Neural cell (in vitro differentiated cells): ENCODE results near the gene CDH4. TPM values are rescaled to one million over a fixed set of nuclear protein-coding genes. Genes with fewer than 3 reads are reported as not detected.

Source experiments
- H2AFZ ChIP-seq: fragments of 200-600, 300-800 bp; sonication (generic), shearing (Covaris generic); 2 replicates; pipeline ENCODE4 v1.6.0; 2014; ENCODE audit warnings: low read depth, mild to moderate bottlenecking, antibody characterized with exemption, low read length, moderate library complexity
- H3F3A ChIP-seq: fragments of 200-600 bp; shearing (Covaris generic); 2 replicates; pipeline ENCODE4 v1.6.1; 2016; ENCODE audit warnings: mild to moderate bottlenecking, moderate library complexity, mixed read lengths, antibody characterized with exemption, low read length; ENCODE audit not compliant: insufficient read depth, poor library complexity, severe bottlenecking
- H3K27ac ChIP-seq: fragments of 200-600, 300-800 bp; sonication (generic), shearing (Covaris generic); 2 replicates; pipeline ENCODE4 v1.5.1; 2014; ENCODE audit warnings: mild to moderate bottlenecking, low read length, moderate library complexity
- H3K27me3 ChIP-seq: fragments of 300-800, 200-600 bp; sonication (generic), shearing (Covaris generic); 2 replicates; pipeline ENCODE4 v1.6.0; 2014; ENCODE audit warnings: mild to moderate bottlenecking, low read depth, low read length, moderate library complexity; ENCODE audit not compliant: insufficient read depth
- H3K36me3 ChIP-seq: fragments of 300-800, 200-600 bp; sonication (generic), shearing (Covaris generic); 2 replicates; pipeline ENCODE4 v1.5.1; 2014; ENCODE audit warnings: mild to moderate bottlenecking, antibody characterized with exemption, low read length, moderate library complexity; ENCODE audit not compliant: insufficient read depth
- H3K4me2 ChIP-seq: fragments of 300-800, 200-600 bp; sonication (generic), shearing (Covaris generic); 2 replicates; pipeline ENCODE4 v1.6.0; 2014; ENCODE audit warnings: mild to moderate bottlenecking, low read length
- H3K4me3 ChIP-seq: fragments of 300-800, 200-600 bp; sonication (generic), shearing (Covaris generic); 2 replicates; pipeline ENCODE4 v1.5.1; 2014; ENCODE audit warnings: mild to moderate bottlenecking, low read length, moderate library complexity
- H3K79me2 ChIP-seq: fragments of 200-600 bp; shearing (Covaris generic); replicated peaks from 2 replicates; pipeline ENCODE4 v1.6.0; 2014; ENCODE audit warnings: mild to moderate bottlenecking, low read length, moderate library complexity; ENCODE audit not compliant: insufficient read depth
- H3K9ac ChIP-seq: fragments of 300-800, 200-600 bp; sonication (generic), shearing (Covaris generic); 2 replicates; pipeline ENCODE4 v1.6.1; 2016; ENCODE audit warnings: mild to moderate bottlenecking, low read length, mixed read lengths
- H3K9me2 ChIP-seq: fragments of 200-600 bp; shearing (Covaris generic); 2 replicates; pipeline ENCODE4 v1.6.1; 2016; ENCODE audit warnings: mild to moderate bottlenecking, low read length, mixed read lengths; ENCODE audit not compliant: insufficient read depth
- H3K9me3 ChIP-seq: fragments of 200-600, 300-800 bp; sonication (generic), shearing (Covaris generic); 2 replicates; pipeline ENCODE4 v1.6.1; 2016; ENCODE audit warnings: mild to moderate bottlenecking, mixed run types, low read length, moderate library complexity, mixed read lengths
- H4K20me1 ChIP-seq: fragments of 200-600 bp; shearing (Covaris generic); 2 replicates; pipeline ENCODE4 v1.6.1; 2016; ENCODE audit warnings: mild to moderate bottlenecking, mixed run types; ENCODE audit not compliant: insufficient read depth
- CTCF ChIP-seq: fragments of 450-650 bp; IDR thresholded peaks from 2 replicates; pipeline ENCODE4 v1.5.1; 2014; ENCODE audit warnings: antibody characterized with exemption, mild to moderate bottlenecking, moderate library complexity; ENCODE audit not compliant: poor library complexity, severe bottlenecking
- EP300 ChIP-seq: fragments of 450-650 bp; conservative IDR thresholded peaks from 2 replicates; pipeline ENCODE4 v1.6.1; 2014; ENCODE audit warnings: antibody characterized with exemption, mild to moderate bottlenecking, moderate library complexity; ENCODE audit not compliant: poor library complexity, severe bottlenecking
- EZH2 ChIP-seq: fragments of 200-600, 300-800 bp; shearing (Covaris generic), sonication (generic); IDR thresholded peaks from 2 replicates; pipeline ENCODE4 v1.6.1; 2014; ENCODE audit warnings: antibody characterized with exemption, low read length, borderline replicate concordance, mild to moderate bottlenecking; ENCODE audit not compliant: insufficient read depth, poor library complexity, severe bottlenecking
- MXI1 ChIP-seq: fragments of 450-650 bp; conservative IDR thresholded peaks from 2 replicates; pipeline ENCODE4 v1.6.1; 2014; ENCODE audit warnings: antibody characterized with exemption, mild to moderate bottlenecking; ENCODE audit not compliant: poor library complexity, severe bottlenecking
- POLR2AphosphoS5 ChIP-seq: IDR thresholded peaks from 2 replicates; pipeline ENCODE4 v1.6.1; 2012
- RAD21 ChIP-seq: fragments of 450-650 bp; conservative IDR thresholded peaks from 2 replicates; pipeline ENCODE4 v1.6.1; 2014; ENCODE audit warnings: antibody characterized with exemption, mild to moderate bottlenecking, moderate library complexity
- SMC3 ChIP-seq: fragments of 450-650 bp; conservative IDR thresholded peaks from 2 replicates; pipeline ENCODE4 v1.6.1; 2014; ENCODE audit warnings: antibody characterized with exemption, mild to moderate bottlenecking, moderate library complexity; ENCODE audit not compliant: poor library complexity
- TAF1 ChIP-seq: IDR thresholded peaks from 2 replicates; pipeline ENCODE4 v1.6.1; 2012; ENCODE audit warnings: low read depth
- polyA plus RNA-seq: library from polyadenylated mRNA; depleted of rRNA; stranded (reverse); fragments of >200 nt; gene quantifications from 2 replicates; pipeline ENCODE4 v1.2.3, GENCODE V29; 2014
- TF ChIP-seq, protein P1 (sequence below): IDR thresholded peaks from 2 replicates; pipeline ENCODE4 v1.6.1; 2012; ENCODE audit warnings: borderline replicate concordance

The CDH4 gene
- polyA plus RNA-seq, 1 donor from 2014 or later = 24.6 TPM

DNA sequence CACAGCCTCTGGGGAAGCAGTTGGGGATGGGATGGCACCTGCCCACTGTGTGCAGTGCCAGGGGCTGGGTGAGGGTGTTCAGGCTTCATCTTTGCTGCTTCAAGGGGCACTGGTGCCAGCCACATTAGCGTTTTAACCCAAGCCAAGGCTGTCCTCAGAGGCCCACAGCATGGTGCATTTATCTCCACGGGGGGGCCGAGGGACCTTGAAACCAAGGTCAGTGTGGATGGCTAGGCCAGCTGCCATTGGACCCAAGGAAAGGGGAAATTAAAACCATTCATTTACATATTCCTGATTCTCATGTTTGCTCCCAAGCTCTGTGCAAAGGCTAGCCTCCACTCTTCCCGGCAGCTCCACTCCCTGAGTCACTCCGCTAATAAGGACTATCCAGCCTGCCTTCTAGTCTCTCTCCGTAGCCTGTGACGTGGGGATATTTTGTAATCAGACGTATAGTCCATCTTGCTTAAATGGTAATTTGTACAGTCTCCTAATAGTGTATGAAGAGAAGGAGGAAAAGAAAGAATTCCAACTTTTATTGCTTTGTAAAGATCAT is 197.1 kb downstream of the CDH4 start:
- Histone ChIP-seq H3K36me3 (no peaks in the 10 kb centered on the region), H3F3A (no peaks in the 10 kb centered on the region), H3K79me2 (no peaks in the 10 kb centered on the region), H4K20me1 (no peaks in the 10 kb centered on the region), H2AFZ (no peak overlapping the region), H3K9ac (no peak overlapping the region), H3K4me2 (no peak overlapping the region), H3K9me2 (no peaks in the 10 kb centered on the region), H3K27ac (no peak overlapping the region), H3K4me3 (no peak overlapping the region), H3K27me3 (no peaks in the 10 kb centered on the region), H3K9me3 (no peaks in the 10 kb centered on the region)
- TF ChIP-seq POLR2AphosphoS5 (no peak), TAF1 (no peak)

- Histone ChIP-seq H3K79me2 (no peaks in the 10 kb centered on the region), H3K27me3 (no peaks in the 10 kb centered on the region), H3K9me2 (no peaks in the 10 kb centered on the region), H3K36me3 (no peaks in the 10 kb centered on the region), H2AFZ (no peak overlapping the region), H3K4me3 (no peak overlapping the region), H3K27ac (no peak overlapping the region), H4K20me1 (no peaks in the 10 kb centered on the region), H3K9me3 (no peaks in the 10 kb centered on the region), H3K9ac (no peak overlapping the region), H3K4me2 (no peak overlapping the region), H3F3A (no peaks in the 10 kb centered on the region)
- TF ChIP-seq MXI1 = no peak
- TF ChIP-seq EP300 = no peak
- TF ChIP-seq, protein P1, sequence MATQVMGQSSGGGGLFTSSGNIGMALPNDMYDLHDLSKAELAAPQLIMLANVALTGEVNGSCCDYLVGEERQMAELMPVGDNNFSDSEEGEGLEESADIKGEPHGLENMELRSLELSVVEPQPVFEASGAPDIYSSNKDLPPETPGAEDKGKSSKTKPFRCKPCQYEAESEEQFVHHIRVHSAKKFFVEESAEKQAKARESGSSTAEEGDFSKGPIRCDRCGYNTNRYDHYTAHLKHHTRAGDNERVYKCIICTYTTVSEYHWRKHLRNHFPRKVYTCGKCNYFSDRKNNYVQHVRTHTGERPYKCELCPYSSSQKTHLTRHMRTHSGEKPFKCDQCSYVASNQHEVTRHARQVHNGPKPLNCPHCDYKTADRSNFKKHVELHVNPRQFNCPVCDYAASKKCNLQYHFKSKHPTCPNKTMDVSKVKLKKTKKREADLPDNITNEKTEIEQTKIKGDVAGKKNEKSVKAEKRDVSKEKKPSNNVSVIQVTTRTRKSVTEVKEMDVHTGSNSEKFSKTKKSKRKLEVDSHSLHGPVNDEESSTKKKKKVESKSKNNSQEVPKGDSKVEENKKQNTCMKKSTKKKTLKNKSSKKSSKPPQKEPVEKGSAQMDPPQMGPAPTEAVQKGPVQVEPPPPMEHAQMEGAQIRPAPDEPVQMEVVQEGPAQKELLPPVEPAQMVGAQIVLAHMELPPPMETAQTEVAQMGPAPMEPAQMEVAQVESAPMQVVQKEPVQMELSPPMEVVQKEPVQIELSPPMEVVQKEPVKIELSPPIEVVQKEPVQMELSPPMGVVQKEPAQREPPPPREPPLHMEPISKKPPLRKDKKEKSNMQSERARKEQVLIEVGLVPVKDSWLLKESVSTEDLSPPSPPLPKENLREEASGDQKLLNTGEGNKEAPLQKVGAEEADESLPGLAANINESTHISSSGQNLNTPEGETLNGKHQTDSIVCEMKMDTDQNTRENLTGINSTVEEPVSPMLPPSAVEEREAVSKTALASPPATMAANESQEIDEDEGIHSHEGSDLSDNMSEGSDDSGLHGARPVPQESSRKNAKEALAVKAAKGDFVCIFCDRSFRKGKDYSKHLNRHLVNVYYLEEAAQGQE = no peak
- no peak for TF ChIP-seq CTCF
- no peak for TF ChIP-seq EZH2
- no peak for TF ChIP-seq POLR2AphosphoS5
- TF ChIP-seq RAD21 = no peak
- TF ChIP-seq SMC3 = no peak
Measured at GRCh38 chr20:61449916-61450315, 197.9 kb downstream of the CDH4 start.

- Histone ChIP-seq H3K4me3 (no peak overlapping the region), H3K9me2 (no peaks in the 10 kb centered on the region), H3K27ac (no peak overlapping the region), H2AFZ (no peak overlapping the region), H3K4me2 (no peak overlapping the region), H3K9ac (no peak overlapping the region), H3K36me3 (no peaks in the 10 kb centered on the region), H3K79me2 (no peaks in the 10 kb centered on the region), H3F3A (no peaks in the 10 kb centered on the region), H3K27me3 (no peaks in the 10 kb centered on the region), H4K20me1 (no peaks in the 10 kb centered on the region), H3K9me3 (no peaks in the 10 kb centered on the region)
- TF ChIP-seq TAF1 (no peak), MXI1 (no peak)
Measured at GRCh38 chr20:61450549-61450948, 198.5 kb downstream of the CDH4 start.
